ENCODE results near the gene OXCT2.

OXCT2 gene

DNA sequence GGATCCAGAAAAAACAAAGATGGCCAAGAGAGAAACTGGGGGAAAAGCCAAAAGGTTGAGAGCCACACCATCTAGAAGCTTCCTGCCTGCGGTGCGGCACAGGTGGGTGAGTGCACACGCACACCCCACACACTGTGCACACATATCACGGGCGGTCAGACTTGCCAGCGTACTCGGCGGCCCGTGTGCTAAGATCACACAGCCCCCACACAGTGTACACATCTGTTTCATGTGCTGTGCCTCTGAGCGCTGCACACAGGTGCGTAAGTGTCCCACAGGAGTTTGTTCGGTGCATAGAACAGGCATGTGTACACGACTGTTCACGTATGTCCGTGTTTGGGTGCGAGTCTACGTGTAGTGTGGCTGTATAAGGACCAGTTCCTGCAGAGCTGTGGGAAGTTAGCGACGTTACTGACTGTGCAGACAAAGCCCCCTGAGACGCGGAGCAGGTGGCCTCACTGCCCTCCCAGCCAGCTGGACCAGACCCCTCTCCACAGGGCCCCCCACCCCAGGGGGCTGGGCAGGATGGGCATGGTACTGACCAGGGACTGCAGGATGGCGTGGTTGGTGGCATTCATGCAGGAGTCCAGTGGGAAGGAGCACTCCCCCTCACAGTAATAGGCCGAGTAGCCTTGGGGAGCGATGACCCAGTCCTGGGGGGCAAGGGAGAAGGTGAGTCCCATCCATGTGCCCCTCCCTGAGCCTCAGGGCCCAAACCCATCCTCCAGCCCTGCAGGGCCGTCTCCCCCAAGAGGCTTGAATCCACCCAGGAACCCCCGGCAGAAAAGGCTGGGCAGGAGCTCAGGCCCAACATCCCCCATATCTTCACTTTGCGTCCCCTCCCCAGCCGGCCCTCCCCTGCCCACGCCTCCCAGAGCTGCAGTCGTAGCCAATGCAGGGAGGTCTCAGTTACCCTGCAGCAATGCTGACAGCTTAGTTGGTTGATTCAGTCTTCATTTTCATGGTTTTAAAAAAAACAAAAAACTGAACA, 8.3 kb downstream of the OXCT2 start:
- DNase-seq (ENCODE audit: low read depth): no peak

DNA sequence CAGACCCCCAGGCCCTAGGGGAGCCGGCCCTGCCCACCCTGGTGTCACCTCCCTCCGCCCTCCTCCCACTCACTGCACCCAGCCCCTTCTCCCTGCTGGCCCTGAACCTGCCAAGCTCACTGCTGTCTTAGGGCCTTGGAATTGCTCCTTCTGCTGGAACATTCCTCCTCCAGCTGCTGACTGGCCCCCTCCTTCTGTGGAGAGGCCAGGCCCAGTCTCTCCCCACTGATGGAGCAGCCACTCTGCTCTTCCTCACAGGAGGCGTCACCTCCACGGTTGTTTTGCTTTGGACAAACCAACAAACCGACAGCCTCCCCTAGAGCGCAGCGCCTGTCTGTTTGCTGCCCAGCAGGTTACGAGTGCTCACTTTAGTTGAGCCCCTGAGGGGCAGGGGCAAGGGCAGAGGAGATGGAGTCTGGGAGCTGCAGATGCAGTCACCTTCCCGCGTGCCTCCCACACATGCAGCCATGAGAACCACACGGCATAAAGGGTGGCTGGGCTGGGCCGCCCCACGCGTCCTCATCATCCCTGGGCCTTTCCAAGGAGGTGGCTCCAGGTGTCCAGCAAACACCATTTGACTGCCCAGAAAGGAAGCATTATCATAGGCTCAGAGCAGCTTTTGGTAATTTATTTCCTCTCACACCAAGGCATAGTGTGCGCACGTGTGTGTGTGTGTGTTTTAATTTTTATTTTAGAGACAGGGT, 9.4 kb downstream of the OXCT2 start:
- DNase-seq (ENCODE audit: low read depth): no peak

DNA sequence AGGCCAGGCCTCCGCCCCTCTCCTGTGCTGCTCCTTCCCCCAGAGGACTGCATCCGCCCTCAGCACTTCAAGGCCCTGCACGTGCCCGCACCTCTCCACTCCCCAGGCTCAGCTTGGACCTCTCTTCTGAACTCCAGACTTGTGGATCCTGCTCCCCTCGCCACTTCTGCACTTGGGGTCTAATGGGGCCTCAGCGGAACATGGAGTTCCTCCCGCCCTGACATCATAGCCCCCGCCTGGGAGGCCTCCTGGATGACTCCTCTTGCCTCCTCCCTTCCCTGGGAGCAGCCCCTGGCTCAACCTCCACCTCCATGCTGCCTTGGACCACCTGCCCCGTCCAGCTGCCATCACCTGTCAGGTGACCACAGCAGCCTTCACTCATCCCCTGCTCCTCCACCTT, 10.1 kb downstream of the OXCT2 start:
- DNase-seq (ENCODE audit: low read depth): no peak

DNA sequence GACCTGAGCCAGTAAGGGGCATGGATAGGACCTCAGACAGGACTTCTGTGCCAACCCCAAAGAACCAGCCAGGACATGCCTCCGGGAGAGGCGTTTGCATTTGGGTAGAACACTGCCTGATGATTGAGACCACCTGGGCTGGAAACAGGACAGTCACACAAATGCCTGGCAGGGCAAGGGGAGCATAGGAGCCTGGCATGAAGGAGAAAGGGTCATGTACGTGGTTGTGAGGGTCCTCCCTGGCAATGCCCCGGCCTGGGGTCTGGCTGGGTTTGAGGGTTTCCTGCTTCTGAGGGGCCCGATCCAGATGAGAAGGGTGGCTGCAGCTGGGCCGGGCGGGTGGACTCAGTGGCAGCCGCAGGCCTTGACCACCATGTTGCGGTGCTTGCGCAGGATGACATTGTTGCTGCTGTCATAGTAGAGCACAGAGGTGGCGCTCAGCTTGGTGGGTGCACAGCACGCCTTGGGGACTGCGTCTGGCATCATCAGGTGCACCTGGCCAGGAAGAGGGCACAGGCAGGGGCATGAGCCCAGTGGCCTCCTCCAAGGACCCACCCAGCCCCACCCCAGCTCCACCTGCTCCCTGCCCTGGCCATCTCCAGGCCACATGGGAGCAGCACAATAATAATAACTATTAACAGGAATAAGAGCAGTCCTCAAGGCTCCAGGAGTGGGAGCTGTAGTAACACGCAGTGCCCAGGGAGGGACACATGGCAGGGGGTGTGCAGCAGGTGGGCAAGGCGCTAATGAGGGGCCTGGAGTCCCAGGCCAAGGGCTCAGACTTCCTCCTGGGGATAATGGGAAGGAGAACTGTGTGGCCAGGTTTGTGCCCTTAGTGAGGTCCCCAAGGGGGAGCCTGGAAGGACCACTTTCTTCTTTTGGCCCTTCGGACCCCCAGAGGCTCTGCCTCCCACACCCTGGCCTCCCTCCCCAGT, 10.8 kb downstream of the OXCT2 start:
- no peak for DNase-seq (ENCODE audit: low read depth)

DNA sequence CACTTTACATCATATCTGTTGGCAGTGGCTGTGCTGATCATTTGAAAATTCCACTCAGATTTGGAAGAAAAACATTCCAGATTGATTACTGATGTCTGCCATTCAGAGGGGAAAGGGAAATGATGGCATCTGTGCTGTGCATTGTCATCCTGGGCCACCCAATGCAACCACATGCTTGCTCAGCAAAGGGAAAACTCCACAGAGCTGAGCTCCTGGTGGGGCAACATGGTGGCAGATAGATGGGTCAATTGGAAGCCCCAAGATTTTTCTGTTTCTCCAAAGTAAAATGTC, 11.8 kb downstream of the OXCT2 start:
- no peak for DNase-seq (ENCODE audit: low read depth)

DNA sequence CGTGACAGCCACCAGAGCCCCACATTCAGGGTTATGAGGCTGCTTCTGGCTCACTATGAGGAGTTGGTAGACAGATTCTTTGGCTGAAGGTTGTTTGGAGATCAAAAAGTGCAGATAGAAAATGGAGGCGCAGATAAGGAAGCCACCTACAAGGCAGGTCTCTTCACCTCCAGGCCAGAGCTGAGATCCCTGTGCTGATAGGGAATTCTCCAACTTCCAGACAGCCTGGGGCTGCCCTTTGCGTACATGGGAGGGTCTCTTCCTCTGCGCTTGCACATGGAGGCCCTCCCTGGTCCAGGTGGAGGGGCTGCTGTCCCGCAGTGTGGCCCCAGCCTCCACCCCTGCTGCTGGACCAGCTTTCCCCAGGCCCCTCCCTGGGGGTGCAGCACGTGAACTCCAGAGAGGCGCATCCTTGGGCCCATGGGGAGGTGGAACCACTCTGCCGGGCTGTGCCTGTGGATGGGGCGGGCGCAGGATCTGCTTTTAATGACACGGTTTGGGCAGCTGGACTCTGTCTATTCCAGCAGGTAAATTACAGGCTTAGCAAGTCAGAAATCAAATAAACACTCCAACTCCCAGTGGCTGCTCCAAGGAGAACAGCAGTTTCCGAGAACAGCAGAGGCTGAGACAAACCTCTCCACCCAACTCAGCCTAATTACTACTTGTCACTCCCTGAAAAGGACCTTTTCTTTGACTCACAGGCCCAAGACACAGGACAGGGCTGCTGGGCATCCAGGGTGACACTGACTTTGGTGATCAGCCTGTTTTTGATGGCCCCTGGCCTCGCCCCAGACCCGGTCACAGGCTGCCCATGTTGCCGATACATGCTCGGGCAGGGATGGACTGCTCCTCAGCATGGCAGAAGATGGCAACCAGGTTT, 12.4 kb downstream of the OXCT2 start:
- no peak for DNase-seq (ENCODE audit: low read depth)

DNA sequence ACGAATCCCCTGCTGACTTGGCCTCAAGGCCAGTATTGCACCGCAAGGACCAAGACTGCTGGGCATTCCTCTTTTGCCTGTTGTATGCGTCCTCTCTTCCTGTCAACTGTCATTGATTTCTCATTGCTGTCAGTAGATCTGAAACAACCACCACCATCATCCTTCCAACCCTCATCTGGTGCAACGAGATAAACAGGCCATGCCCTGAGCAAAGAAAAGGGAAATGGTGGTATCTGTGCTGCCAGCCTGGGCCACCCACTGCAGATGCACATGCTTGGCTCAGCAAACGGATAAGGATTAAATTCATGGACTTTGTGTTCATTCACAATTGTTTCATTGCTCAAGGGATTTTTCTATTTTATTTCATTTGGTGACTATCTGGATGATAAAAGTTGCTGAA, 13.6 kb downstream of the OXCT2 start:
- no peak for DNase-seq (ENCODE audit: low read depth)

DNA sequence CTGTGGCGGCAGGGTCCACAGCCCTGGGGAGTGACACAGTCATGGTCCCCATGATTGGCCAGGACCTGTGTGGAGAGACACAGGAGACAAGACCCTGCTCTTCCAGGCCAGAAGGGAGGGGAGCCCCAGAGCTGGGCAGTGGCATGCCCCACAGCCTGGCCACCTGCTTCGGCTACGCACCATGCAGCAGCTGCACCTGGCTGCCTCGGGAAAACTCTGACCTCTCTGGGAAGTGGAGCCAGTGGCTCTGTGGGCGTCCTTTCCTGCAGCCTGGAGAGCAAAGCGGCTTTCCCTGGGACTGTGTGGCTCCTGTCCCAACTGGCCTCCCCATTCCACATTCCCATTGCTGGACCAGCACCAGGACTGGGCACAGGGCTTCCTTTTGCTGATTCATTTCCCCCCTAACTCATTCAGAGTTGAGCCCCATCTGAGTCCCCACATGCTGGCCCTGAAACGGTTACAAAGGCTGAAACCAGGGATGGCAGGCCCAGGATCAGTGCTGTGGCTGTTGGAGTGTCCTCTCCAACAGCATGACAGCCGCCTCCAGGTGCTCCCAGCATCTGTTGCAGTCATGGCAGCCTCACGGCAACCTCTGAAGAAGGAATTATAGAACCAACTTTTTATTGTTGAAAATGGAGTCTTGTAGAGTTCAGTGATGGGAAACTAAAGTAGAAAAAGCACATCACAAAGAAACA, 15.0 kb downstream of the OXCT2 start:
- DNase-seq (ENCODE audit: low read depth): no peak

DNA sequence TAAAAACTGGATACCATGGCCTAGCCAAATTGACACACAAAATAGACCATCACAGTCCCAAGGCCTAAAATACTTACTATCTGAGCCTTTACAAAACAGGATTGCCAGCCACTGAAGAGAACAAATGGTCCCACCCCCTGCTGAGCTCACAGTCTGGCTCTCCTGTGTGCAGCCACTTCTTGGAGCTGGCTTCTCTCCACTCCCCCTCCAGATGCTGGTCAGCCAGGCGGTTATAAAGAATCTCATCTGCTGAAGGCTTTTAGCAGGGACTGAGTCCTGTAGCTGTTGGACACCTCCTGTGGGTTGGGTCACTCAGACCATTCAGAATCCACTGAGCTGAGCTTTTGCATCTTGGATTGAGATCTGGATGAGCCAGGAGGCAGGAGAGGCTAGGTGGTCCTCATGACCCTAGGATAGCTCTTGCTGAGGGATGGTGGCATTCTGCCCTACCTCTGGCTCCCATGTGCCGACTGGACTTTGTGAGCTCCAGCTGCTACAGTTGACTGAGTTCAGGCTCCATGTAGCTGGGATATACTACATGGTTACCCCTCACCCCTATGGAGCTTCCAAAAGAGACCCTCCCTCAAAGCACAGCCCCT, 16.1 kb downstream of the OXCT2 start:
- no peak for DNase-seq (ENCODE audit: low read depth)

DNA sequence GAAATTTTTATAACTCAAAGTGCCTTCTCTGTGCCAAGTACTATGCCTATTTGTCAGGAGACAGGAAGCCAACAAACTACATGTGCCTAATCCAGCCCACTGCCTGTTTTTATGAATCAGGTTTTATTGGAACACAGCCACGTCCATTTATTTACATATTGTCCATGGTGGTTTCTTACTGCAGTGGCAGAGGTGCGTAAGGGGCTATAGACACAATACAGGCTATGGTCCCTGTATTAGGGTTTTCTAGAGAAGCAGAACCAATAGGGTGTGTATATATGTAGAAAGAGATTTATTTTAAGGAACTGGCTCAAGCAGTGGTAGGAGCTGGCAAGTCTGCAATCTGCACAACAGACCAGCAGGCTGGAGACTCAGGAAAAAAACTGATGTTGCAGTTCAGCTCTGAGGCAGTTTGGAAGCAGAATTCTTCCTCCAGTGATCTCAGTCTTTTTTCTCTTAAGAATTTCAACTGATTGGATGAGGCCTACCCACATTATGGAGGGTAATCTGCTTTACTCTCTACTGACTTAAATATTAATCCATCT, 17.1 kb downstream of the OXCT2 start:
- no peak for DNase-seq (ENCODE audit: low read depth)

DNA sequence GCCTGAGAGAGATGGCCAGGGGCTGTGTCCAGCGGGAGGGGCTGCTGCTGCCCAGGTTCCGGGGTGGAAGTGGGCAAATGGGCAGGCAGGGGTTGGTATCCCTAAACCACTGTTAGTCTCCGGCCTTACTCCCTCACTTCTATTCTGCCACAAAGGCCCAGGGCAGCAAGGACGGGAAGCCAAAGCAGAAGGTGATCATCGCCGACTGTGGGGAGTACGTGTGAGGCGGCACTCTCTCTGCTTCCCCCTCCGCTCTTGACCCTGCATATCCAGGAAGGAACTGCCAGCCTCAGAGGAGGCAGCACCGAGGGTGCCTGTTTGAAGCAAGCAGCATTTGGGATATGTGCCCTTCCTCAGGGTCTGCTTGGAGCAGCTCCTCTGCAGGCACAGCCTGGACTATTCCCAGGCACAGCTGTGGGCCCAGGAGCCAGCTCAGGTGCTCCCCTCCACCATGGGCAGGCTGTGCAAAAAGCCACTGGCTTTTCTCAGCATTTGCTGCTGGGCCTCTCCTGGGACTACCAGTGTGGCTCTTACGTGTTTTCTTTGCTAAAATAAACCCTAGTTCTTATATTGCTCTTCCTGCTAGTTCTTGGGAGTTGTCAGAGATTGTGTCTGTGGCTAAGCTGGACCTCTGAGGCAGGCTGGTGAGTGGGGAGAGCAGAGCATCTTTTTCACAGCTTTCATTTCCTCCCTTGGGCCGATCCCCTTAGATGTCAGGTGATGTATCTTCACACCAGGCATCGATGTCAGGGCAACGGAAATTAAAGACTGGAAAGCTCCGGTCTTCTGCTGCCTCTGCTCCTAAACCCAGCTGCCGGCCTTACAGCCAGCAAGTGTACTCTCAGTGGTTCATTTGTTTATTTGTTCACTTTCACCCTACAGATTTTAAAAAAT, 17.8 kb downstream of the OXCT2 start:
- no peak for DNase-seq (ENCODE audit: low read depth)

DNA sequence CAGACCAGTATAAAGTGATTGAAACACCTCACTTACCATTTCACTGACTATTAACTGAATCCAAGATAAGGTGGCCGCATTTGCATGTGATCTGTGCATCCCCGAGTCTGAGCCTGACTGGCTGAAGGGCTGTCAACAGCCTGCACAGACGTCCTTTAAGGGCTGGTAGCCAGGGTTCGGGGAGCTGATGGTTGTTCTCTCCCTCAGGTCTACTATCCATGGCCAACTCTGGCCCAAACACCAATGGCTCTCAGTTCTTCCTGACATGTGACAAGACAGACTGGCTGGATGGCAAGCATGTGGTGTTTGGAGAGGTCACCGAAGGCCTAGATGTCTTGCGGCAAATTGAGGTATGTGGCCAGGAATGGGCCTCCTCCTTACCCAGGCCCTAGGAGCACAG, 18.4 kb downstream of the OXCT2 start:
- DNase-seq (ENCODE audit: low read depth): no peak

DNA sequence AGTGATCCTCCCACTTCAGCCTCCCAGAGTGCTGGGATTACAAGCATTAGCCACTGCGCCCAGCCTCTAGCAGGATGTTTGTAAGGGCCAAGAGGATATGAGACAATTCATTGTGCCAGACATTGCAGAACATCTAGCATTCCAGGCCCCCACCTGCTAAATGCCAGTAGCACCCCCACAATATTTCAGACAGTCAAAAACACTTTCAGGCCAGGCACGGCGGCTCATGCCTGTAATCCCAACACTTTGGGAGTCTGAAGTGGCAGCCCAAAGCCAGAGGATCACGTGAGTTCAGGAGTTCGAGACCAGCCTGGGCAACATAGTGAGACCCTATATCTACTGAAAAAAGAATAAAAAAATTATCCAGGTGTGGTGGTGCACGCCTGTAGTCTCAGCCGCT, 19.6 kb downstream of the OXCT2 start:
- DNase-seq (ENCODE audit: low read depth): no peak

DNA sequence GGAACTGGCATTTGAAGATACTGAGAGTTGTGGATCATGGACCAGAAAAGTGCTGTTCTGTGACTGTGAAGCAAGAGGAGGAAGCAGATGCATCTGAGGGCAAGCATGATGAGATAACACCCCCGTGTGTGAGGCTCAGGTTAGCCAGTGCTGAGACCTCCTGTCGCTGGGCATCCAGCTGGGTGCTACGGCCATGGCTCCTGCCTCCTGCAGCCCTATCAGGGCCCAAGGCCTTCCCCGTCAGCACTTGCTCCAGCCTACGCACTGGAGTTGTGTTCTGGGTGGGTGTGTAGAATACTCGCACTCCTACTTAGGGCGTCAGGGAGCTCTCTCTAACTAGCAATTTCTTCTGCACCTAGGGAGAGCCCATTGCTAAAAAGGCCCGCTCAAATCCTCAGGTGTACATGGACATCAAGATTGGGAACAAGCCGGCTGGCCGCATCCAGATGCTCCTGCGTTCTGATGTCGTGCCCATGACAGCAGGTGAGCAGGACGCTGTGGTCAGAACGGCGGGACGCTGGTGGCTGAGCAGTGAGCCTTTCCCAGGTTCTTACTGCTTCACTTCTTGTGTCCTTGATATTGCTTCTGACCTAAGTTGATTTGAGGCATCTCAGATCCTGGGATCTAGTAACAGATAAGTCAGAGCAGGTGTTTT, 26.0 kb downstream of the OXCT2 start:
- no peak for DNase-seq (ENCODE audit: low read depth)

DNA sequence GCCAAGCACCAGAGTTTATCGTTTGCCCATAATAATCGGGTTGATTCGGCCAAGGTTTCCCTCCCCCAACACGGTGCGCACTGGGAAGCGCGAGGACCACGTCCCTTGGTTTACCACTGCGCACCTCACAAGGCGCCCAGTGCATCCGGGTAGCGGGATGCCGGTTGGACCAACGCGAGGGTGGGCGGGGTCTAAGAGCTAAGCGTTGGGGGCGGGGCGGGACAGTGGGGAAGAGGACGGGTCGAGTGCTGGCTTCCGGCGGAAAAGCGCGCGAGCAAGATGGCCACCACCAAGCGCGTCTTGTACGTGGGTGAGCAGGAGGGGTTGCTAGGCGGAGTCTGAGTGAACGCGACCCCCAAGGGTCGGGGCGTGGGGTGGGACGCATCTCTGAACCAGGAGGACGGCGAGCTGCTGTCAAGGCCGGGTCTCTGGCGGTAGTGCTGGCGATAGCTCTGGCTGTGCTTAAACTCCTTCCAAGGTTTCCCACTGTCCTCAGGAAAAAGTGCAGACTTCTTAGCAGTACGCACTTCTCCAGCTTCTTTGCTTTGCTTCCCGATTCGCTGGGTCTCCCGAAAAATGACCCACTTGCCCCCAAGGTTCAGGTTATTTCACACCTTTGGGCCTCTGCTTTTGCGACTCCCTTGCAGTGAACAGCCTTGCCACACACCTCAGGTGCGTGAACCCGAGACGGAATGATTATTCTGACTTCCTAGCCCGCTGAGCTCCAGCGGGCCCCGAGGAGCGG, 32.4 kb downstream of the OXCT2 start, which contains the start of gene PPIE:
PPIE (plus strand) TSS at position 261 of the 745 bp plus-strand sequence; CDS start at position 280, 19 bp downstream.
- peak; percentile 79 for DNase-seq (ENCODE audit: low read depth)

DNA sequence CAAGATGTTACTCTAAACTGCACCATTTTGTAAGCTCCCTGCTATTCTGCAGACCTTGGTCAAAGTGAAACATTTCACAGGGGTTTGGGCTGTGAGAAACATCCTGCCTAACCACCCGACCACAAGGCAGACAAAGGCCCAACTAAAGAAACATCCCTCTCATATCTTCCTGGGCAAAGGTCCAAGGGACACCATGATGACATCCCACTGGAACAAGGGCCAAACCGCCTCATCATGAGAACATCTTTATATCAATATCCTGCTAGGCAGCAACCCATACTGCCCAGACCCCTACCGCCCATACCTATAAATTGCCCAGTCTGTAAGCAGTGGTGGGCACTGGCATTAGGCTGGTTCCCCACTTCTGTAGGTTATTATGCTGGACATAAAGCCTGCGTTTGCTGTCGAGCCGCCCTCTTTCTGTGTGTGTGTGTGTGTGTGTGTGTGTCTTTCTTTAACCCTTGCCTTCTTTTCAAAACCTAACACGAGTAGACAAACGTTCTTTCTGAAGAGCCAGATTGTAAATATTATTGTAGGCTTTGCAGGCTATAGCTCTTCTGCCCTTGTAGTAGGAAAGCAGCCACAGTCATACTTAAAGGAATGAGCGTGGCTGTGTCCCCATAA, 33.5 kb downstream of the OXCT2 start:
- DNase-seq (ENCODE audit: low read depth): no peak

DNA sequence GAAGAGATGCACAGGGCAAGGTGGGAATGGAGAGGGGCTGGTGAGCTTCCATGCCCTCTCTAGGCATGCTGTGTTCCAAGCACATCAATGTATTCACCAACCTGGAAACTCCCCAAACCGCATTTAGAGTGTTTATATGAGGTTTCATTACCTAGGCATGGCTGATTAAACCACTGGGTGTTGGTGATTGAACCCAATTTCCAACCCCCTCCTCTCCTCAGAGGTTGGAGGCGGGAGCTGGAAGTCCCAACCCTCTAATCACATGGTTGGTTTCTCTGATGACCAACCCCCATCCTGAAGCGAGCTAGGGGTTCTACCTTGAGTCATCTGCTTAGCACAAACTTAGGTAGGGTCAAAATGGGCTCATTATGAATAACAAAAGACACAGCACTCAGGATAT, 35.4 kb downstream of the OXCT2 start:
- DNase-seq (ENCODE audit: low read depth): no peak
